Keratinocyte (primary cell): ENCODE results near the gene POPDC2. TPM values are rescaled to one million over a fixed set of nuclear protein-coding genes. Genes with fewer than 3 reads are reported as not detected.

Experiments used
- DNase-seq: peaks from one replicate; pipeline ENCODE4 v3.0.0-alpha.2; 2011; ENCODE audit warnings: low read depth, missing footprints, low spot score
- FAIRE-seq: peaks from 2 replicates; lab custom pipeline; 2011; peaks lifted over from hg19 to GRCh38; lab: Jason Lieb, UNC
- H2AFZ ChIP-seq: 2 replicates; pipeline ENCODE4 v1.6.0; 2012; ENCODE audit warnings: low read length, control low read depth, inconsistent platforms; ENCODE audit not compliant: control insufficient read depth
- H3K27ac ChIP-seq: 2 replicates; pipeline ENCODE4 v1.5.1; 2011; ENCODE audit warnings: low read length; ENCODE audit not compliant: control insufficient read depth, insufficient read depth
- H3K27me3 ChIP-seq: 3 replicates; pipeline ENCODE4 v1.6.0; 2011; ENCODE audit warnings: low read length; ENCODE audit not compliant: control insufficient read depth, insufficient read depth; ENCODE audit errors: extremely low read depth
- H3K36me3 ChIP-seq, 2 experiments: 2 replicates in 1 of 2; 3 replicates in 1 of 2; pipeline ENCODE4 v1.5.1; 2011; ENCODE audit warnings: low read length in 2 of 2, mild to moderate bottlenecking in 1 of 2; ENCODE audit not compliant: control insufficient read depth in 2 of 2, insufficient read depth in 2 of 2; ENCODE audit errors: extremely low read depth in 1 of 2
- H3K4me1 ChIP-seq: 3 replicates; pipeline ENCODE4 v1.5.1; 2011; ENCODE audit warnings: low read length; ENCODE audit not compliant: control insufficient read depth, insufficient read depth; ENCODE audit errors: extremely low read depth
- H3K4me2 ChIP-seq: 3 replicates; pipeline ENCODE4 v1.6.0; 2011; ENCODE audit warnings: low read depth, low read length; ENCODE audit not compliant: control insufficient read depth, insufficient read depth; ENCODE audit errors: extremely low read depth
- H3K4me3 ChIP-seq, 3 experiments: fragments of 200-600 bp in 1 of 3; sonication (generic) in 1 of 3; 2 replicates in 2 of 3; 3 replicates in 1 of 3; pipeline ENCODE4 v1.5.1; 2011 to 2016; ENCODE audit warnings: low read length in 3 of 3, mild to moderate bottlenecking in 3 of 3, control low read depth in 2 of 3, inconsistent platforms in 1 of 3, low read depth in 1 of 3, mixed read lengths in 1 of 3, mixed run types in 1 of 3, moderate library complexity in 1 of 3; ENCODE audit not compliant: control insufficient read depth in 2 of 3, insufficient read depth in 2 of 3; ENCODE audit errors: extremely low read depth in 1 of 3
- H3K79me2 ChIP-seq: 2 replicates; pipeline ENCODE4 v1.6.0; 2012; ENCODE audit warnings: low read length; ENCODE audit not compliant: control insufficient read depth, insufficient read depth
- H3K9ac ChIP-seq: 3 replicates; pipeline ENCODE4 v1.6.0; 2011; ENCODE audit warnings: low read length; ENCODE audit not compliant: control insufficient read depth, insufficient read depth; ENCODE audit errors: extremely low read depth
- H3K9me1 ChIP-seq: 3 replicates; pipeline ENCODE4 v1.6.0; 2011; ENCODE audit warnings: low read length; ENCODE audit not compliant: control insufficient read depth, insufficient read depth; ENCODE audit errors: extremely low read depth
- H3K9me3 ChIP-seq: 2 replicates; pipeline ENCODE4 v1.5.1; 2012; ENCODE audit warnings: low read depth, low read length; ENCODE audit not compliant: control insufficient read depth
- H4K20me1 ChIP-seq: 3 replicates; pipeline ENCODE4 v1.6.0; 2011; ENCODE audit warnings: low read length; ENCODE audit not compliant: control insufficient read depth, insufficient read depth; ENCODE audit errors: extremely low read depth
- CTCF ChIP-seq, 3 experiments: IDR thresholded peaks in 1 of 3; conservative IDR thresholded peaks in 1 of 3; optimal IDR thresholded peaks in 1 of 3; 2 replicates in 2 of 3; 3 replicates in 1 of 3; pipeline versions ENCODE3 to v1.5.1; 2011; ENCODE audit warnings: low read length in 3 of 3, mild to moderate bottlenecking in 3 of 3, moderate library complexity in 2 of 3, control low read depth in 1 of 3, inconsistent platforms in 1 of 3; ENCODE audit not compliant: insufficient read depth in 2 of 3; ENCODE audit errors: extremely low read depth in 1 of 3
- EZH2 ChIP-seq: IDR thresholded peaks from one replicate; pipeline ENCODE4 v1.6.1; 2012; ENCODE audit warnings: inconsistent platforms, mild to moderate bottlenecking, low read length, moderate library complexity
- dilution Hi-C: fragments of 300-500 bp; cut with MboI; formaldehyde crosslinking; loops from one replicate; pipeline ENCODE4 v1.7.0; 2020; ENCODE audit warnings: low sequenced_read_pairs; ENCODE audit not compliant: extremely low pct_ligation_motif_present
- polyA plus RNA-seq, 5 experiments: library from polyadenylated mRNA; depleted of rRNA in 3 of 5; stranded (reverse) in 3 of 5; stranded (forward) in 1 of 5; unstranded in 1 of 5; fragments of >200 nt; gene quantifications; 1 replicate in 1 of 5; 2 replicates in 3 of 5; 3 replicates in 1 of 5; pipeline versions ENCODE4 v1.2.1 to v1.2.3, GENCODE V29; 2011 to 2012; ENCODE audit warnings: missing spikeins in 2 of 5, low read depth in 1 of 5, low replicate concordance in 1 of 5

The POPDC2 gene
- polyA plus RNA-seq, 1 donor (not counting 4 experiments of a cell fraction or from before 2014, with no cell fraction given) = 0.87 TPM

GRCh38 chr3:119664370-119664769, 4.0 kb upstream of the POPDC2 start:
- no peak overlapping the region for H3K9ac ChIP-seq

GRCh38 chr3:119663885-119664284, 3.5 kb upstream of the POPDC2 start:
- Histone ChIP-seq H3K4me2 (no peak overlapping the region), H4K20me1 (no peaks in the 10 kb centered on the region), H3K4me1 (no peaks in the 10 kb centered on the region), H3K36me3 (peaks cover 3% of the 10 kb centered on the region in 2 experiments), H3K79me2 (no peaks in the 10 kb centered on the region), H3K9me1 (no peaks in the 10 kb centered on the region), H3K9me3 (no peaks in the 10 kb centered on the region), H3K27ac (no peak overlapping the region), H3K27me3 (no peaks in the 10 kb centered on the region), H3K9ac (no peak overlapping the region), H3K4me3 (no peak overlapping the region), H2AFZ (no peak overlapping the region)
- no peak for FAIRE-seq
- dilution Hi-C loops = no loop called here
- TF ChIP-seq EZH2 = no peak
- TF ChIP-seq CTCF (optimal IDR thresholded peaks at IDR 0.05 in 1 of 3, IDR thresholded peaks at IDR 0.05 in 1 of 3, conservative IDR thresholded peaks at IDR 0.05 in 1 of 3; ENCODE audit: extremely low read depth in 1 of 3, insufficient read depth in 2 of 3, low read length in 3 of 3) = no peak
- DNase-seq = no peak

More at GRCh38 chr3:119664370-119664769, 4.0 kb upstream of the POPDC2 start:
- no peaks in the 10 kb centered on the region for H3K9me1 ChIP-seq
- no peak overlapping the region for H3K27ac ChIP-seq
- no peaks in the 10 kb centered on the region for H4K20me1 ChIP-seq
- H3K4me1 ChIP-seq = no peaks in the 10 kb centered on the region
- H2AFZ ChIP-seq = no peak overlapping the region
- peaks cover 3% of the 10 kb centered on the region in 2 experiments for H3K36me3 ChIP-seq
- no peak for DNase-seq
- no peak for FAIRE-seq
- H3K9me3 ChIP-seq = no peaks in the 10 kb centered on the region
- no peaks in the 10 kb centered on the region for H3K79me2 ChIP-seq
- TF ChIP-seq CTCF (optimal IDR thresholded peaks at IDR 0.05 in 1 of 3, IDR thresholded peaks at IDR 0.05 in 1 of 3, conservative IDR thresholded peaks at IDR 0.05 in 1 of 3; ENCODE audit: extremely low read depth in 1 of 3, insufficient read depth in 2 of 3, low read length in 3 of 3) = no peak
- no peak for TF ChIP-seq EZH2
- no peaks in the 10 kb centered on the region for H3K27me3 ChIP-seq
- no peak overlapping the region for H3K4me2 ChIP-seq
- no peak overlapping the region for H3K4me3 ChIP-seq
- dilution Hi-C loops = no loop called here
